ENCODE measurements around the gene FLT3LG.

FLT3LG gene

DNA sequence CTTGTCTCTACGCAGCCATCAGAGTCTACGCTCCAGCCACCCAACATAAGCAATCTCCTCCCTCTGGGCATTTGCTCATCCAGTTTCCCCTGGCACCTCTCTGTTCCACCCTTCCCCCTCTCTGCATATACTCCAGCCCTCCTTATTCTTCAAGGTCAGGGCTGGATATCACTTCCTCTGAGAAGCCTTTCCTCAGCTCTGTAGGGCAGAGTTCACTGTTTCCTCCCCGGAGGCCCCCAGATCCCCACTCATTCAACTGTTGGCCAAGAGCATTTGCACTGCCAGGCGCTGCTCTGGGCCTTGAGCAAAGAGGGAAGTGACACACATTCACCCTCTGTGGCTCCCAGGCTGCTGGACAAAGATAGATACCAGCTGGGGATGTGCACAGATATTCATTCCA is 41.8 kb downstream of the FLT3LG start:
- H3K27ac ChIP-seq: no peak overlapping the region
- TF ChIP-seq, protein P1, sequence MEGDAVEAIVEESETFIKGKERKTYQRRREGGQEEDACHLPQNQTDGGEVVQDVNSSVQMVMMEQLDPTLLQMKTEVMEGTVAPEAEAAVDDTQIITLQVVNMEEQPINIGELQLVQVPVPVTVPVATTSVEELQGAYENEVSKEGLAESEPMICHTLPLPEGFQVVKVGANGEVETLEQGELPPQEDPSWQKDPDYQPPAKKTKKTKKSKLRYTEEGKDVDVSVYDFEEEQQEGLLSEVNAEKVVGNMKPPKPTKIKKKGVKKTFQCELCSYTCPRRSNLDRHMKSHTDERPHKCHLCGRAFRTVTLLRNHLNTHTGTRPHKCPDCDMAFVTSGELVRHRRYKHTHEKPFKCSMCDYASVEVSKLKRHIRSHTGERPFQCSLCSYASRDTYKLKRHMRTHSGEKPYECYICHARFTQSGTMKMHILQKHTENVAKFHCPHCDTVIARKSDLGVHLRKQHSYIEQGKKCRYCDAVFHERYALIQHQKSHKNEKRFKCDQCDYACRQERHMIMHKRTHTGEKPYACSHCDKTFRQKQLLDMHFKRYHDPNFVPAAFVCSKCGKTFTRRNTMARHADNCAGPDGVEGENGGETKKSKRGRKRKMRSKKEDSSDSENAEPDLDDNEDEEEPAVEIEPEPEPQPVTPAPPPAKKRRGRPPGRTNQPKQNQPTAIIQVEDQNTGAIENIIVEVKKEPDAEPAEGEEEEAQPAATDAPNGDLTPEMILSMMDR (conservative IDR thresholded peaks at IDR 0.05): no peak

DNA sequence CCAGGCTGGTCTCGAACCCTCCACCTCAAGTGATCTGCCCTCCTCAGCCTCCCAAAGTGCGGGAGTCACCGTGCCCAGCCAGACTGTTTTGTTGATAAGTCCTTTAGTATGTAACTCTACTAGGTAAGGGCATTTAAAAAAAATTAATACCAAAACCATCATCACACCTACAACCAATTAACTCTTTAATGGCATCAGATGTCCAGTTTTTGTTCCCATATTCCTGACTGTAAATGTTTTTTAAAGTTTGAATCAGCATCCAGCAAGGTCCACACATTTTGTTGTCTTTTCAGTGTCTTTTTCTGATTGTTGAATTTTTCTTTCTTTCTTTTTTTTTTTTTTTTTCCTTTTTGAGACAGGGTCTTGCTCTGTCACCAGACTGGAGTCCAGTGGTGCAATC is 44.0 kb downstream of the FLT3LG start:
- TF ChIP-seq, protein P1 (conservative IDR thresholded peaks at IDR 0.05): no peak
- H3K27ac ChIP-seq: no peak overlapping the region

DNA sequence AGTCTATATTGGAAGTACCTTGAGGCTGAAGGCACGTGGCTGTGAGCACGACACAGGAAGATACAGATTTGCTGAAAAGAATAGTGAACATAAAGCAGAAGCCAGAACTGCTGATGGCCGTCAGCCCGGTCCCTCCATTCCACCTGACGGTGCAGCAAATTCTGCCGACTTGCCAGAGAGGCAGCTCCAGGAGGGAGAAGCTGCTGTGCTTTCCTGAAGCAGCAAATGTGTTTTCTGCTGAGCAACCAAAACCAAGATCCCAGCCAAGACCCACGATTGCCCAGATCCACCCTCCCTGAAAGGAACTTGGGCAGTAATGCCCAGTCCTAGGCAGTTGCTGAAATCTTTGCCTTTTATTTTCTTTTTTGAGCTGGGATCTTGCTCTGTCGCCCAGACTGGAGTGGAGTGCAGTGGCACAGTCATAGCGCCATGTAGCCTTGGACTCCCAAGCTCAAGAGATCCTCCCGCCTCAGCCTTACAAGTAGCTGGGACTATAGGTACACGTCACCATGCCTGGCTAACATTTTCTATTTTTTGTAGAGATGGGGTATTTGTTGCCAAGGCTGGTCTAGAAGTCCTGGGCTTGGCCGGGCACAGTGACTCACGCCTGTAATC is 46.8 kb downstream of the FLT3LG start:
- no peak overlapping the region for H3K27ac ChIP-seq
- TF ChIP-seq, protein P1 (conservative IDR thresholded peaks at IDR 0.05): no peak

DNA sequence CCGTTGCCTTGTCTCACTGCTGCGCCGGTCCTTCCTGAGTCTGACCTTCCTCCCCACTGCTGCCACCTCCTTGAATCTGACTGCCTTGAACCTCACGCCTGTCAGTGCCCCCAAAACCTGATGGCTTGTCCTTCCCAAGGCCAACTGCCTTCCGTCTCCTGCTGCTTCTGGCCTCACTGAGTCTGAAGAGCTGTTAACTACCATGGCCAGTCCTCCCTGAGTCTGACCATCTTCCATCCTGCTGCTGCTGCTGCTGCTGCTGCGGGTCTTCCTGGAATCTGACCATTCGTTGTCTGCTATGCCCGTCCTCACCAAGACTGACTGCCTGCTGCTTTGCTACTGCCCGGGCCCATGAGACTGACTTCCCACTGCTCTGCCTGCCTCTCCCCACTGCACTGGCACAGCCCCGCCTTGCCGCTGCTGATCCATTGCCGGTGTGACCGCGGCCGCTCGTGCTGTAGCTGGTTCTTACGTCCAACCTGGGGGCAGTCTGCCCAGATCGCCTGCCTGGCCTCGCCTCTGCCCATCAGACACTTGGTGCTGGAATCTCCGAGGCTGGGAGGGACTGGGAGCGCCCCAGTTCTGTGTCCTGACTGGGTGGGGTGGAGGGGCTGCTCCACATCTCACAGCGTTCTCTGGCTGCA is 50.9 kb downstream of the FLT3LG start:
- H3K27ac ChIP-seq: no peak overlapping the region
- TF ChIP-seq, protein P1 (conservative IDR thresholded peaks at IDR 0.05): no peak

DNA sequence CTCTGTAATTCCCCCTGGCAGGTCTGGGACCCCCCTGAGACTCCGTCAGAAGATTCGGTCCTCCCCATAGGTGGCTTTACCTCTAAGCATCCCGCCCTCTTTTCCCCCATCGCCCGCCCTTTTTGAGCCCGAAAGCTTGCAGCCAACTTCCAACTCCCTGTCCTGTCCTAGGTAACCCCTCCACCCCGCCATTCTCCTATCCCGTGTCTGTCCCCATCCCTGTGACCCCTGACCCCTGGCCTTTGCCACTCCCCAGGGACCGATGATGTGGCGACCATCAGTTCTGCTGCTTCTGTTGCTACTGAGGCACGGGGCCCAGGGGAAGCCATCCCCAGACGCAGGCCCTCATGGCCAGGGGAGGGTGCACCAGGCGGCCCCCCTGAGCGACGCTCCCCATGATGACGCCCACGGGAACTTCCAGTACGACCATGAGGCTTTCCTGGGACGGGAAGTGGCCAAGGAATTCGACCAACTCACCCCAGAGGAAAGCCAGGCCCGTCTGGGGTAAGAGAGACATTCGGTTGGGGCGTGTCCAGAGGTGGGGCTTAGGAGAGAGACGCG is 54.3 kb downstream of the FLT3LG start:
- H3K27ac ChIP-seq: no peak overlapping the region
- TF ChIP-seq, protein P1 (conservative IDR thresholded peaks at IDR 0.05): no peak

DNA sequence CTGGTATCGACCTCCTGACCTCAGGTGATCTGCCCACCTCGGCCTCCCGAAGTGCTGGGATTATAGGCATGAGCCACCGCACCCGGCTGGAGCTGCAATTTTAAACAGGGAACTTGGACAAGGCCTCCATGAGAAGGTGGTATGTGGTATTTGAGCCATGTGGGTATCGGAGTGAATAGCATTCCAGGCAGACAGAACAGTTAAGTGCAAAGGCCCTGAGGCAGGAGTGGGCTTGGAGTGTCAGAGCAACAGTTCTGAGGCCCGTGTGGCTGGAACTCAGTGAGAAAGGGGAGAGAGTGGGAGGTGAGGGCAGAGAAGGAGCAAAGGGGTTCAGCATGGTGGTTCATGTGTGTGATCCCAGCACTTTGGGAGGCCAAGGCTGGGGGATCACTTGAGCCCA is 56.7 kb downstream of the FLT3LG start:
- TF ChIP-seq, protein P1 (conservative IDR thresholded peaks at IDR 0.05): no peak
- no peak overlapping the region for H3K27ac ChIP-seq

DNA sequence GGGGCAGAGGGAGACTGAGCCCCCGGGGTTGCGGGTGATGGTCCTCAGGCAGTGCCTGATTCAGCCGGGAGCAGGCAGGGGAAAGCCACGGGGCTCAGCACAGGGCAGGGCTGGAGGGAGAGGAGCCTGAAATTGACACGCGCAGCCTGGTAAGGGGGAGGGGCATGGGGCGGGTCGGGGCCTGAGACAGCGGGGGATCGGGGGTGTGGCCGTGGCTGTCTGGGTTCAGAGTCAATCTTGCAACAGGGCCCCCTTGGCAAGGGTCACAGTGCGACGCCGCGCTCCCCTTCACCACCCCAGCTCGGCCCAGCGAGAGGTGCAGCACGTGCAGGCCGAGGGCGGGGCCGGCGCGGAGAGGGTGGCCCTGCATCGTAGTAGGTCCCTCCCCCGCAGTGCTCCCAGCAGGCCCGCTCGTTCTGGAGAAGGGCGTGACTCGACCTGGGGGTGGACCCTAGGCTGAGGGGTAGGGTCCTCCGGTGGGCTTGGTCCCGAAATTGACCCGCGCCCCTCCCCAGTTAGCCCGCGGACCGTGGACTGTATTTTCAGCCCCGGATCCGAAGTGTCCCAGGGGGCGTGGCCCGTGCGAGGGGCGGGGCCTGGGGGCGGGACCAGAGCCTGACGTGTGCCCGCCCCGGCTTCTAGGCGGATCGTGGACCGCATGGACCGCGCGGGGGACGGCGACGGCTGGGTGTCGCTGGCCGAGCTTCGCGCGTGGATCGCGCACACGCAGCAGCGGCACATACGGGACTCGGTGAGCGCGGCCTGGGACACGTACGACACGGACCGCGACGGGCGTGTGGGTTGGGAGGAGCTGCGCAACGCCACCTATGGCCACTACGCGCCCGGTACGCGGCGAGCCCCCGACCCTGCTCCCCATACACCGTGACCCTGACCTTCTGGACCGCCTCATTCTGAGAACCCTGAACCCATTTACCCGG is 59.8 kb downstream of the FLT3LG start:
- TF ChIP-seq, protein P1 (conservative IDR thresholded peaks at IDR 0.05): peak; percentile 67
- peak overlapping the region; percentile 30; the same call in 1 of the 2 replicates for H3K27ac ChIP-seq

Data from VCaP (cell line).